Heart left ventricle (tissue), 13 donors: Measurements from ENCODE around the gene SLC10A6.

Experiments
- CTCF ChIP-seq, 12 donors: fragments of 200-600 bp; sonication (generic) in 4 of 12; IDR thresholded peaks; one replicate each; pipeline versions ENCODE4 v1.5.0 to v1.8.0; 2018 to 2022; ENCODE audit warnings: antibody characterized with exemption in 12 of 12, mild to moderate bottlenecking in 5 of 12
- POLR2A ChIP-seq, 2 donors: fragments of 450-650 bp; IDR thresholded peaks; one replicate each; pipeline ENCODE4 v1.6.1; 2017; ENCODE audit warnings: antibody characterized with exemption in 2 of 2, mild to moderate bottlenecking in 2 of 2, moderate library complexity in 2 of 2
- donor health status: ischemic (EF 13 %, LVEDD 7.1; RV severe dilation, severe dysfunction).
- donor health status: DM: no; HTN: yes; CAD: no.
- donor health status: DM: no; HTN: no; CAD: no.
- donor health status: ischemic (EF 25% LVEDD 6.9; RV normal size, moderate dysfunction).
- donor health status: ischemic (EF 25% LVEDD 5.7; RV mildly dilated, moderate dysfunction).
- donor health status: ischemic (EF 35%, LVEDD 5.7; RV mildly dilated, moderate dysfunction).
- donor health status: nonischemic (EF 11% LVEDD 7.7; RV severe dilation, severe dysfunction).
- donor health status: DM: yes; HTN: yes; CAD: no.
- donor health status: PGD.
- donor health status: ischemic (EF 29% LVEDD 5.4; RV normal size, mild dysfunction).
- donor health status: nonischemic (EF 23%, LVEDD 6.1; RV moderate dilation, normal function).

- TF ChIP-seq CTCF (IDR thresholded peaks at IDR 0.05), result no peak
- no peak for TF ChIP-seq POLR2A (IDR thresholded peaks at IDR 0.05)
These were observed 43.4 kb upstream of the SLC10A6 start for GRCh38 chr4:86892636-86892960.
